HG03196 (cell line): Measurements from ENCODE around the gene B3GNT8.
"Not testable (repeated sequence)": the region's sequence is repeated elsewhere in the genome, so short reads cannot be mapped to it uniquely, and the experiment has no call there.

Experiments
- ATAC-seq: cut with Tn5 transposase; IDR thresholded peaks from one replicate; pipeline ENCODE4 v1.9.1; 2021; ENCODE audit not compliant: unreplicated experiment

Gene B3GNT8

DNA sequence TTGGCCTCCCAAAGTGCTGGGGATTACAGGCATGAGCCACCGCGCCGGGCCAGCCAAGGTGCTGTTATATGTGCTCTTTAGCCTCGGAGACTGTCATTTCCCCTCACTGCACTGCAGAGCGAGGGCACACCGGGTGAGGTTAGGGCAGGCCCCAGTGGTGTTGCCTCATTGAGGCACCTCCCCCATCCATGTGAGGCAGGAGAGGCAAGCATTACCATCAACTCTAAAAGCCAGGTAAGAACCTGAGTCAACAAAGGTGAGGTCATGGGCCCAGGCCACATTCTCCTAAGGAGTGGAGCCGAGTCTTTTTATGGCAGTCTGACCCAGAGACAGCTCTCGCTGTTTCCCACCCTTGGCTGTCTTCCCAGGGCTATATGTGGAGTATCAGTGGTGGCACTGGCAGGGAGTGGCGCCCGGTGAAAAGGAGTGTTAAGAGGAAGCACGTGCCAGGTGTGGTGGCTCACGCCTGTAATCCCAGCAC lies 10.9 kb downstream of the B3GNT8 start:
- no peak for ATAC-seq

- ATAC-seq, result no peak
Observed at GRCh38 chr19:41415154-41415571, 12.0 kb downstream of the B3GNT8 start.

- no peak for ATAC-seq
Observed at GRCh38 chr19:41414461-41414860, 12.7 kb downstream of the B3GNT8 start.

GRCh38 chr19:41413947-41414346 lies 13.2 kb downstream of the B3GNT8 start:
- no peak for ATAC-seq

- ATAC-seq, result no peak
Observed at GRCh38 chr19:41412953-41413352, 14.2 kb downstream of the B3GNT8 start.

GRCh38 chr19:41411968-41412265 lies 15.3 kb downstream of the B3GNT8 start:
- no peak for ATAC-seq

GRCh38 chr19:41411100-41411967 lies 15.8 kb downstream of the B3GNT8 start:
- no peak for ATAC-seq

DNA sequence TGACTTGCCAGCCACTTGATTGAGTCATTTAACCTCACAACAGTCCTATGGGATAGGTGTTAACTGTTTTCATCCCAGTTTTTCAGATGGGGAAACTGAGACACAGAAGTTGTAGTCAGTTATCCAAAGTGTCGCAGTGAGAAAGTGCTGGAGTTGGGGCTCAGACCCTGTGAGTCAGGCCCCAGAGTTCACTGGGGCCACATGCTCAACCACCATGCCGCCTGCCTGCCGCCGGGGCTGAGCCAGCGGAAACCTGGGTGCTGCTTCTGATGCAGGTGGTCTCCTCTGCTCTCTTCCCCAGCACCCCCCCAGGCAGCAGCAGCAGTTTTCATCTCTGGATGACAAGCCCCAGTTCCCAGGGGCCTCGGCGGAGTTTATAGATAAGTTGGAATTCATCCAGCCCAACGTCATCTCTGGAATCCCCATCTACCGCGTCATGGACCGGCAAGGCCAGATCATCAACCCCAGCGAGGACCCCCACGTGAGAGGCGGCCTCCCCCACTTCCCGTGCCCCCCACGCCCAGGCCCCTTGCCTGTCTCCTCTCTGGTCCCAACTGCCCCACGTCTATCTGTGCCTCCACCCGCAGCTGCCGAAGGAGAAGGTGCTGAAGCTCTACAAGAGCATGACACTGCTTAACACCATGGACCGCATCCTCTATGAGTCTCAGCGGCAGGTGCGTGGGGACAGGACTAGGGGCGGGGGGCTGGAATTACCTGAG lies 16.7 kb downstream of the B3GNT8 start:
- no peak for ATAC-seq

GRCh38 chr19:41409288-41409687 lies 17.9 kb downstream of the B3GNT8 start:
- ATAC-seq, result no peak

DNA sequence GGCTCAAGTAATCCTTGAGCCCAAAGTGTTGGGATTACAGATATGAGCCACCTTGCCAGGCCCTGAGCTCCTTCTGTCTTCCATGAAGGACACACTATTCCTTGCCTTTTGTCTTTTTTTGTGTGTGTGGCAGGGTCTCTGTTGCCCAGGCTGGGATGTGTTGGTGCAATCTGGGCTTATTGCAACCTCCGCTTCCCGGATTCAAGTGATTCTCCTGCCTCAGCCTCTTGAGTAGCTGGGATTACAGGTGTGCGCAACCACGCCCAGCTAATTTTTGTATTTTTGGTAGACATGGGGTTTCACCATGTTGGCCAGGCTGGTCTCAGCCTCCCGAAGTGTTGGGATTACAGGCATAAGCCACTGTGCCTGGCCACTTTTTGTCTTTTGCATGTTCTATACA lies 18.3 kb downstream of the B3GNT8 start:
- ATAC-seq, result not testable (repeated sequence)

- no peak for ATAC-seq
Observed at GRCh38 chr19:41408256-41408655, 18.9 kb downstream of the B3GNT8 start.

- ATAC-seq, result no peak
Observed at GRCh38 chr19:41407271-41407670, 19.9 kb downstream of the B3GNT8 start.

DNA sequence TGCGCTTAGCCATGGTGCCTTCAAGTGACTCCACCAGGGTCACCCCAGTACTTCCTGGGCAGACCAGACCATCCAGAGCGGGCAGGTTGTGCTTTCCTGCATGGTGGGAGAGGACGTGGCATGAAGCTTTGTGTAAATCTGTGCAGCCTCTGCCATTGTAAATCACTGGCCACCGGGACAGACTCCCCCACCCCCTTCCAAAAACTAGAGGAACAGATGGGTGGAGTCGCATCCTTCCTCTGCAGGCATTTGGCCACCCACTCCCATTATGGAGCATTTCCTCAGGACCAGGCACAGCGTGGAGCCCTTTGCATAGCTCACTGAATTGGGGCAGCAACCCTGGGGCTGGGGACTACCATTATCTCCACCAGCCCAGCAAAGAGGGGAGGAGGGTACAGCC lies 21.4 kb downstream of the B3GNT8 start:
- ATAC-seq, result no peak

GRCh38 chr19:41403181-41403970 lies 23.8 kb downstream of the B3GNT8 start:
- no peak for ATAC-seq

DNA sequence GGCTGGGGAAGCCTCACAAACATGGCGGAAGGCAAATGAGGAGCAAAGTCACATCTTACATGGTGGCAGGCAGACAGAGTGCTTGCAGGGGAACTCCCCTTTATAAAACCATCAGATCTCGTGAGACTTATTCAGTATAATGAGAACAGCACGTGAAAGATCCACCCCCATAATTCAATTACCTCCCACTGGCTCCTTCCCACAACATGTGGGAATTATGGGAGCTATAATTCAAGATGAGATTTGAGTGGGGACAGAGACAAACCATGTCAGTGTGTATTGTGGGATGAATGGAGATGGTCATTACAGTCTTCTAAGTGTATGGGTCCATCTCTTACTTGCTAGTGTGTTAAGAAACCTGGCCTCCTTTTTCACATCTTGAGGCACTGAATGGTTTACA lies 25.2 kb downstream of the B3GNT8 start:
- ATAC-seq, result no peak

DNA sequence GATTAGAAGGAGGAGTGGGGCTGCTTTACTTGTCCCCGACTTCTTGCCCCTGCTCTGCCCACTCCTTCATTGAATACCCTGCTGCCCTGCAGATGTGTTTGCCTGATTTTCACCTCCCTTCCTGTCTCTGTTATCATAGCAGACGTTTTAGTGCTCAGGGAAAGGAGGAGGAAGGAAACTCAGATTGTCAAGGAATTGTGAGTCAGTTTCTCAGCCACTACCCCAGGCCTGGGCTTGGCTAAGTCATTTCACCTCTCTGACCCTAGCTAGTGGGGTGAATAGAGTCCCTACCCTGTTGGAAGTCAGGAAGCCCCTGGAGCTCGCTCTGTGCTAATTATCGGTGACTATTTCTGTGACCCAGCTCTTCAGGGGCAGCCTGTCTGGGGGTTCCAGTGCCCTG lies 25.7 kb downstream of the B3GNT8 start:
- no peak for ATAC-seq

- ATAC-seq, result no peak
Observed at GRCh38 chr19:41399525-41399924, 27.6 kb downstream of the B3GNT8 start.

GRCh38 chr19:41399091-41399490 lies 28.1 kb downstream of the B3GNT8 start:
- no peak for ATAC-seq

GRCh38 chr19:41398598-41398997 lies 28.6 kb downstream of the B3GNT8 start:
- no peak for ATAC-seq

GRCh38 chr19:41398050-41398418 lies 29.1 kb downstream of the B3GNT8 start:
- ATAC-seq, result no peak
